Stimulated activated CD8-positive, alpha-beta memory T cell treated with anti-CD3 and anti-CD28 coated beads, Interleukin-12 subunit alpha, Interleukin-12 subunit beta, amount 100 ng/mL, for 1 hour (primary cell): ENCODE measurements around the gene CLEC7A.

Experiments
- DNase-seq: peaks from one replicate; pipeline ENCODE4 v3.0.0-alpha.2; 2020; ENCODE audit warnings: low read depth

The CLEC7A gene

GRCh38 chr12:10140001-10140400 is 10.0 kb upstream of the CLEC7A start:
- peak; percentile 12 for DNase-seq

- no peak for DNase-seq
Measured at GRCh38 chr12:10136637-10137205, 6.7 kb upstream of the CLEC7A start.

- no peak for DNase-seq
Measured at GRCh38 chr12:10135126-10135525, 5.1 kb upstream of the CLEC7A start.

GRCh38 chr12:10132850-10133370 is 2.9 kb upstream of the CLEC7A start:
- no peak for DNase-seq

- DNase-seq, result no peak
Measured at GRCh38 chr12:10131111-10131690, 1.2 kb upstream of the CLEC7A start.

GRCh38 chr12:10128687-10129086 is 1.3 kb downstream of the CLEC7A start:
- DNase-seq, result no peak

- no peak for DNase-seq
Measured at GRCh38 chr12:10126413-10126812, 3.6 kb downstream of the CLEC7A start.

GRCh38 chr12:10122689-10123088 is 7.3 kb downstream of the CLEC7A start:
- DNase-seq, result no peak

GRCh38 chr12:10121278-10121677 is 8.7 kb downstream of the CLEC7A start:
- no peak for DNase-seq

- no peak for DNase-seq
Measured at GRCh38 chr12:10119066-10119465, 10.9 kb downstream of the CLEC7A start.

GRCh38 chr12:10115890-10116289 is 14.1 kb downstream of the CLEC7A start:
- no peak for DNase-seq

GRCh38 chr12:10115311-10115710 is 14.7 kb downstream of the CLEC7A start:
- no peak for DNase-seq

- no peak for DNase-seq
Measured at GRCh38 chr12:10113920-10114319, 16.1 kb downstream of the CLEC7A start.

- DNase-seq, result no peak
Measured at GRCh38 chr12:10113075-10113474, 16.9 kb downstream of the CLEC7A start.

GRCh38 chr12:10111451-10111850 is 18.5 kb downstream of the CLEC7A start:
- no peak for DNase-seq

GRCh38 chr12:10110256-10110844 is 19.6 kb downstream of the CLEC7A start:
- DNase-seq, result no peak

- no peak for DNase-seq
Measured at GRCh38 chr12:10102322-10102721, 27.7 kb downstream of the CLEC7A start.

GRCh38 chr12:10101648-10102220 is 28.3 kb downstream of the CLEC7A start:
- no peak for DNase-seq

- no peak for DNase-seq
Measured at GRCh38 chr12:10101042-10101579, 28.9 kb downstream of the CLEC7A start.

- DNase-seq, result no peak
Measured at GRCh38 chr12:10098791-10099190, 31.2 kb downstream of the CLEC7A start, which contains the start of gene CLEC1A. TSS of gene CLEC1A (minus strand) at chr12:10098985. CDS start at chr12:10098922, 63 bp downstream.

- no peak for DNase-seq
Measured at GRCh38 chr12:10097521-10097920, 32.5 kb downstream of the CLEC7A start.

GRCh38 chr12:10095971-10096370 is 34.0 kb downstream of the CLEC7A start:
- no peak for DNase-seq
